Measurements from ENCODE around the gene MTIF3.
"Not testable (repeated sequence)": the region's sequence is repeated elsewhere in the genome, so short reads cannot be mapped to it uniquely, and the experiment has no call there.

MTIF3 gene

DNA sequence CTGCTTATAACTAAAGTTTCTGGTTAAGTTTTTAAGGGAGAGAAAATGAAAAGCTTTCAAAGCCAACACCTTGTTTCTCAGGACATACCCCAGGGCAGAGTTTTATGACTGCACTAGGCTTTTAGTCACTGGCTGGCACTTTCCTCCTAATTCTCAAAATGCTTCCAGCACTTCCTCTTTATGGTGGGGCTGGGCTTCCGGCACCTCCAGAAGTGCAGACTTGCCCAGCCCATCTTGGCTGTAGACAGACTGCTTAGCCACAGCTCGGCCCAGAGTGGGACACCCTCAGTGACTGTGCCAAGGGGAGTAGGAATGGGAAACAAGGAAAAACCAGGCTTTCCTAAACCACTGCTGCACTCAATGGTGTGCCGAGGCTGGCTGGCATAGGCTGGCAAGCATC lies 49.2 kb downstream of the MTIF3 start:
- TF ChIP-seq, protein P1, sequence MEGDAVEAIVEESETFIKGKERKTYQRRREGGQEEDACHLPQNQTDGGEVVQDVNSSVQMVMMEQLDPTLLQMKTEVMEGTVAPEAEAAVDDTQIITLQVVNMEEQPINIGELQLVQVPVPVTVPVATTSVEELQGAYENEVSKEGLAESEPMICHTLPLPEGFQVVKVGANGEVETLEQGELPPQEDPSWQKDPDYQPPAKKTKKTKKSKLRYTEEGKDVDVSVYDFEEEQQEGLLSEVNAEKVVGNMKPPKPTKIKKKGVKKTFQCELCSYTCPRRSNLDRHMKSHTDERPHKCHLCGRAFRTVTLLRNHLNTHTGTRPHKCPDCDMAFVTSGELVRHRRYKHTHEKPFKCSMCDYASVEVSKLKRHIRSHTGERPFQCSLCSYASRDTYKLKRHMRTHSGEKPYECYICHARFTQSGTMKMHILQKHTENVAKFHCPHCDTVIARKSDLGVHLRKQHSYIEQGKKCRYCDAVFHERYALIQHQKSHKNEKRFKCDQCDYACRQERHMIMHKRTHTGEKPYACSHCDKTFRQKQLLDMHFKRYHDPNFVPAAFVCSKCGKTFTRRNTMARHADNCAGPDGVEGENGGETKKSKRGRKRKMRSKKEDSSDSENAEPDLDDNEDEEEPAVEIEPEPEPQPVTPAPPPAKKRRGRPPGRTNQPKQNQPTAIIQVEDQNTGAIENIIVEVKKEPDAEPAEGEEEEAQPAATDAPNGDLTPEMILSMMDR (IDR thresholded peaks at IDR 0.05; ENCODE audit: borderline replicate concordance, control extremely low read depth, extremely low read depth, insufficient read depth, missing control alignments): no peak
- in situ Hi-C loops (cut with MboI; ENCODE audit: low sequenced_read_pairs, unreplicated experiment): no loop called here
- no peak for DNase-seq (ENCODE audit: low spot score)

DNA sequence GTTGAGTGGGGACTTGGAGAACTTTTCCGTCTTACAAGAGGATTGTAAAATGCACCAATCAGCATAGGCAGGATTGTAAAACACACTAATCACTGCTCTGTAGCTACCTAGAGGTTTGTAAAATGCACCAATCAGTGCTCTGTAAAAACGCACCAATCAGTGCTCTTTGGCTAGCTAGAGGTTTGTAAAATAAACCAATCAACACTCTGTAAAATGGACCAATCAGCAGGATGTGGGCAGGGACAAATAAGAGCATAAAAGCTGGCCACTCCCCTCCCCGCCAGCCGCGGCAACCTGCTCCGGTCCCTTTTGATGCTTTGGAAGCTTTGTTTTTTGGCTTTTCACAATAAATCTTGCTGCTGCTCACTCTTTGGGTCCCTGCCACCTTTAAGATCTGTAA lies 50.0 kb downstream of the MTIF3 start:
- DNase-seq (ENCODE audit: low spot score); in situ Hi-C loops (cut with MboI; ENCODE audit: low sequenced_read_pairs, unreplicated experiment): not testable (repeated sequence)

DNA sequence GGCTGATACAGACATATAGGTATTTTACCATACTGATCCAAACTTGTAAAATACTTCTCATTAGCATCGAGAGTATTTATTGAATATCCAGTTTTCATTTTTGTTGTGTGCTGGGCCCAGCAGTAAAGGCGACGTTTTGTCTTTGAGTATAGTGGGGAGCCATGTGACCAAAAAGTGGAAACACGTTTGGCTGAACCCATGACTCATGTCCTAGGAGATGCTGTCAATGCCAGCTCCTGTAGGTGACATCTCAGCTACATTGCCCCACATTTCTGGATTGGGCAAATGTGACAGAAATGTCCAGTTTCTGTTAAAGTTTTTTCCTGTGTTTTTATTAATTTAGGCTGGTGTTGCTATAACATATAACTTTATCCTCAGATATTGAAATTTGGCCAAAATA lies 52.0 kb downstream of the MTIF3 start:
- TF ChIP-seq, protein P1 (IDR thresholded peaks at IDR 0.05; ENCODE audit: borderline replicate concordance, control extremely low read depth, extremely low read depth, insufficient read depth, missing control alignments): no peak
- in situ Hi-C loops (cut with MboI; ENCODE audit: low sequenced_read_pairs, unreplicated experiment): no loop called here
- no peak for DNase-seq (ENCODE audit: low spot score)

DNA sequence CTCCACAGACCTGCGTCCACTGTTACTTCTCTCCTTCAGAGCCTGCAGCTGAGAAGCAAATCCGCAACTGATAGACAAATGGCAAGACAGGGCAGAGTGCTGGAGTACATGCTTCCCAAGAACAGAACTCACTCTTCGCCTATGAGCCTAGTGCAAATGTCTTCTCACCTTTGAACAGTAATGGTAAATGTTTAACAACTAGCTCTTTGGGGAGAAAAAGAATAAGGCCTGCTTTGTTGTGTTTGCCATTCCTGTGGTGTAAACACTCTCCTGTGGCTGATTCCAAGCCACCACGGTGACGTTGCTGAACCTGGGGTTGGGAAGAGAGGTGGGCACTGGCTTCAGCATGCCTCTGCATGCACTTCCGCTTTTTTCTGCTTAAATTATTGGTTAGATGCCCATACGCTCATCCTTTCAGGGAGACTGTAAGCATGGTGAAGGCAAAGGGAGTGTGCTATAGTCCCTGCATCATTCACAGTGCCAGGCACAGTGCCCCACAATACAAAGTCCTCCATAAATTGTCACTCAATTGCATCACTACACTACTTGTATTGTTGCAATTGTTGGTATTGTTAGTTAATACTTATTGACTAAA lies 54.0 kb downstream of the MTIF3 start:
- DNase-seq (ENCODE audit: low spot score): no peak
- in situ Hi-C loops (cut with MboI; ENCODE audit: low sequenced_read_pairs, unreplicated experiment): no loop called here
- TF ChIP-seq, protein P1 (IDR thresholded peaks at IDR 0.05; ENCODE audit: borderline replicate concordance, control extremely low read depth, extremely low read depth, insufficient read depth, missing control alignments): no peak

DNA sequence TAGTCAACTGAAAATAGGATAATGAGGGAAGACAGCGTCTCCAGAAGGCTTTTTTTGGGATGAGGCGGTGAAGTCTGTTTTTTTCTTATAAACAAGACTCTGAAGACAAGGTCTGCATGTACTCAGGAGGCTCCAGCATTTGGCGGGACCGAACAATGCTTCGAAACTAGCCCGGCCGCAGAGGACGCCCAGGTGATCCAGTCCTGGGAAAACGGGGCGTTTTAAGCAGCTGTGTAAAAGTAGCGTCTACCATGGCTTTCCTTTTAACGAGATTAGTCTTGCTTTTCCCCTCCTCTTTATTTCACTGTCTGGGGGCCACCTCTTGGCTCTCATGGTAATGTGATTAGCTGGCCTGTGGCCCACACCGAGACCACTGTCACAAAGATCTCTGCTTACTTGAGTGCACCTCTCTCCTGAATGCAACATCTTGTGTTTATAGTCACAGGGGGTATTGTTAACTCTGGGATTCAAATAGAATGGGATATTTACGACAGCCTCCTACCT lies 55.3 kb downstream of the MTIF3 start:
- in situ Hi-C loops (cut with MboI; ENCODE audit: low sequenced_read_pairs, unreplicated experiment): no loop called here
- TF ChIP-seq, protein P1 (IDR thresholded peaks at IDR 0.05; ENCODE audit: borderline replicate concordance, control extremely low read depth, extremely low read depth, insufficient read depth, missing control alignments): no peak
- DNase-seq (ENCODE audit: low spot score): no peak

DNA sequence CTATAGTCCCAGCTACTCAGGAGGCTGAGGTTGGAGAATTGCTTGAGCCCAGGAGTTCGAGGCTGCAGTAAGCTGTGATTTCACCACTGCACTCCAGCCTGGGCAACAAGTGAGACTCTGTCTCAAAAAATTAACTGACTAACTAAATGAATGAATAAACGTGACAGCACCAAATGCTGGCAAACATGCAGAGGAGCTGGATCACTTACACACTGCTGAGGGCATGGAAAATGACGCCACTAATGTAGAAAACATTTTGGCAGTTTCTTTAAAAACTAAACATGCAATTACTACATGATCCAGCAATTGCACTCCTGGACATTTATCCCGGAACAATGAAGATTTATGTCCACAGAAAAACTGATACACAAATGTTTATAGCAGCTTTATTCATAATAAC lies 57.3 kb downstream of the MTIF3 start:
- no peak for DNase-seq (ENCODE audit: low spot score)
- in situ Hi-C loops (cut with MboI; ENCODE audit: low sequenced_read_pairs, unreplicated experiment): no loop called here
- TF ChIP-seq, protein P1 (IDR thresholded peaks at IDR 0.05; ENCODE audit: borderline replicate concordance, control extremely low read depth, extremely low read depth, insufficient read depth, missing control alignments): no peak

DNA sequence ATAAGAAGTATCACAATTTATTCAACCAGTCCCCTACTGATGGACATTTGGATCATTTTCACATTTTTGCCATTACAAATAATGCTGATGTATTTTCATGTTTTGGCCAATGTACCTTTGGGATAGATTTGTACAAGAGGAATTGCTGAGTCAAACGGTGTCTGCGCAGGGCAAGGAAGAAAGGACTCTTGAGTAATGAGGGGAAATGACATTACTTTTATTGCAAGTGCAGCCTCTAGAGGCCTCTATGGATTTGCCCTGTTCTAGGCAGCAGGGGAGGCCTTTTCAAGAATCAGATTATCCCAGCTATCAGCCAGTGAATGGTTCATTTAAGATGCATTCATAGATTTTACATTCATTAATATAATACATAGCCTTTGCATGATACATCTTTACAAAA lies 58.9 kb downstream of the MTIF3 start:
- TF ChIP-seq, protein P1 (IDR thresholded peaks at IDR 0.05; ENCODE audit: borderline replicate concordance, control extremely low read depth, extremely low read depth, insufficient read depth, missing control alignments): no peak
- no peak for DNase-seq (ENCODE audit: low spot score)
- in situ Hi-C loops (cut with MboI; ENCODE audit: low sequenced_read_pairs, unreplicated experiment): no loop called here

Measured in GM13976 (cell line).